SKM-1 (cell line): ENCODE measurements around the gene MYL12A.

Source experiments
- DNase-seq: peaks from one replicate; lab custom pipeline; 2025; ENCODE audit not compliant: unreplicated experiment; lab: John Stamatoyannopoulos, UW

The MYL12A gene

DNA sequence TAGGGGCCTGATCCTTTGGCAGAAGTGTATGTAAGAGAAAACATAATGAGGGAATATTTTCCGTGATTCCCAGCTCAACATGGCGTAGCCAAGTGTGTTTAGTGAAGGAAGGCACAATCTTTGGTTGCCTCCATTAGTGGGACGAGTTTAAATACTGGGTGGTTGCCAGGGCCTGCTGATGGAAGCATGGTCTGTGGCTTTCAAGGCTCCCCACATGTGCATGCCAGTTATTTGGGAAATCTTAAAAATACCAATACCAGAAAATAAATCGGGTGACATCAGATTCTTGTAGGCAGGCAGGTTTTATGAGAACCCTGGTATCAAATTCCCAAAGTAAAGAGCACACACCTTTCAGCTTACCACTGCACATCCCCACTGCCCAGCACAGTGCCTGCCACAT, 7.1 kb downstream of the MYL12A start:
- DNase-seq, result no peak

DNA sequence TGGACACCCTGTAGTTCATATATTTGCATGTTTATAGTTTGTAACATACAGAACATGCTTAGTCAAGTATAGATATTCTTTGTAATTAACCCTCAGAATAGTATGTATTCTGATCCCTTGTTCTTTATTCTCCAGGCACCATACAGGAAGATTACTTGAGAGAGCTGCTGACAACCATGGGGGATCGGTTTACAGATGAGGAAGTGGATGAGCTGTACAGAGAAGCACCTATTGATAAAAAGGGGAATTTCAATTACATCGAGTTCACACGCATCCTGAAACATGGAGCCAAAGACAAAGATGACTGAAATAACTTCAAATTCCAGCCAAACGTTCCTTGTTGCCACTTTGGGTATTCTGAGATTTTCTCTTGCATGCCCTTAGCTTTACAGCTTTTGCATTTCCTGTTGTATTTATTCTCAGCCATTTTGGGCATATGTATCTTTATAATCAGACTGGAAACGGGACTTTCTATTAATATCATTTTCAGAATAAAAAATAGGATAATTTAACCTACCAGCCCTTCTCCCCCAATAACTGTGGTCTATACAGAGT, 8.1 kb downstream of the MYL12A start:
- no peak for DNase-seq

DNA sequence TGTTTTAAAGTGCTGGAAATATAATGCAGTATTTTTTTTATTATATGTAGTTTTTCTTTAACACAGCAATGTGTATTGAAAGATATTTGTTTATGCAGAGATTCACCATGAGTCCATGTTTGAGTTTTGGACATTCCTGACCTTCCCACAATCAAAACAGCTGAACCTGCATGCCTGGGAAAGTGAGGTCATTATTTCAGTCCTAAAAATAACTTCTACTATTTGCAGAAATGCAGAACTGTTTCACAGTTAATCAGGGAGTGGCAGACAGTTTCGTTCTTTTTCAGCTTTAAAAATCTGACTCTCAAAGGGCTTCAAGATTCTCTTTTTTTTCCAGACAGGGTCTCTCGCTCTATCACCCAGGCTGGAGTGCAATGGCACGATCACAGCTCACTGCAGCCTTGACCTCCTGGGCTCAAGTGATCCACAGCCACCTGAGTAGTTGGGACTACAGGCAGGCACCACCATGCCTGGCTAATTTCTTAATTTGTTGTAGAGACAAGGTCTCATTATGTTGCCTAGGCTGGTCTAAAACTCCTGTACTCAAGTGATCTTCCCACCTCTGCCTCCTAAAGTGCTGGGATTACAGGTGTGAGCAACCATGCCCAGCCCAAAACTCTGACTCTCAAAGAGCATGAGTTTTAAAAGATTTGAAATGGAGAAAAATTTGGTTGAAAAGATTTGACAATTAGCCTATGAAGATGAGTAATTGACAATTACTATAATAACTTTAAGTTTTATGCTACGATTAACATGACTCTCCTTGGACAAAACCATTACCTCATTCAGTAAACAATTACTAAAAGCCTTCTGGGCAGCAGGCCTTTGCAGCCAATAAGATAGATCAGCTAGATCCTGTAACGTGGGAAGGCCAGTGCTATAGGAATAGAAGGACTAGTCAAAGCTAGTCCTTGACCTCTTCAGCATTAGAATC, 9.4 kb downstream of the MYL12A start:
- no peak for DNase-seq

DNA sequence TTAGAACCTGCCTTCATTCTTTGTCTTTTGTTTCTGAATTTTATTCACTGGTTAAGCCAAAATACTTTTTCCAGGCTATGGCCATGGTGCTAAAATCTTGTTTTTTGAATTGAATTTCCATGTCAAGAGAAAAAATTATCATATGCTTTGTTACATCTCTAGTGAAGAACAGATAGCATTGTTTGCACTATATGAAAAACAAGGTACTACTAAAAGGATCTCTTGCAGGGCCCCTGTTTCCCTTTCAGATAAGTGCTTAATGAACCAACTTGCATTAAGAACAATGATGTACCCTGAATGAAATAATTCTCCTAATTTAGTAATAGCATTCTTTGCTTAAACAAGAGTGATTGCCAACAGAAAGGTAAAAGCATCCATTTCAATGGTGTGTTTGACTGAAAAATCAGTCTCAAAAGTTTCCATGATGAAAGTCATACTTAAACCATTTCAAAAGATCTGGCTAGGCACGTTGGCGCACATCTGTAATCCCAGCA, 10.1 kb downstream of the MYL12A start:
- DNase-seq, result no peak

DNA sequence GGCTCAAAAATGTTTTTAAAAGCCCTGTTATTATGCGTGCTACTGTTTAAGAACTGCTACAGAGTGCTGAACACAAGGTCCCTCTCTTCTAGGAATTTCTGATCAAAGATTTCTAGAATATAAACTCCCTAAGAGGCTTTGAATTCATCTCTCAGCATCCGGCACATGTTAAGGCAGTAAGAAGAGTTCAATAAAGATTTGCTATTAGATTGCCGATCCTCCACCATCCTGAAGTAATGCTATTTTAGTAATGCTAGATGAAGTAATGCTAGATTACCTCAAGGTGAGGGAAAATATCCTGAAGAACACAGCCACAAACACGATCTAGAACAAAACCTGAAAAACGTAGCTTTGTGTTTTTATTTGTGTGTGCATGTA, 13.4 kb downstream of the MYL12A start:
- DNase-seq, result no peak

DNA sequence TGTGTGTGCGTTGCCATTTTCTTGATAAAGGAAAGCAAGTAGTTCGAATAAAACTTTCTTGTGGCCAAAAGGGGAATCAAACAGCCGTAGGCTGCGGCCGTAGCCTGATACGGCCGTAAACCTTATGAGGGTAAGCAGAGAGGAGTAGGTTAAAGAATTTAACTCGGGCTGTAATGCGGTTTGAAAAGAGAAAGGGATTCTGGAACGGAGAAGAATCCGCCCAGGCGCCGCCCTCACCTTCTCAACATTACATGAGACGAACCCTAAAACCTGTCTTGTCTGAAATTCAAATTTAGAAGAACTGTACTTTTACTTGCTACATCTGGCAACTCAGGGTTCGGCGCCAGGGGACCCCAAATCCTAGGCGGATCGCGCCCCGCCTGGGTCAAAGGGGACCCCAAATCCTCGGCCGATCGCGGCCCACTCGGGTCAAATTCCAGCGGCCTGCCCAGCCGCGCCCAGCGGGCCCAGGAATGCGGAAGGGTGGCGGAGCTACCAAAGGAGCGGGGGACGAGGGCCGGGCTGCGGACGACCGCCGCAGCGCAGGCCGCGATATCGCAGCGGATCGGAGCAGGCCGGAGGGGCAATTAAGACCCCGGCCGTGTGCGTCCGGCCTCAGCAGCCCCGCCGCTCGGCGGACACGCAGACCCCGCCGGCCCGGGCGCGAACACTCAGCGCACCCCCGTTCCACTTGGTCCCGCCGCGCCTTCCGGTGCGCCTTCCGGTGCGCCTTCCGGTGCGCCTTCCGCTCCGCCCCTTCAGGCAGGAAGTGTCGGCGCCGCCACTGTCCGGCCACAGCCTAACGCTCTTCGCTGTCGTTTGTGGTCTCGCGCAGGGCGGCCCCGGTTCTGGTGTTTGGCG, 14.0 kb downstream of the MYL12A start, which contains the start of gene MYL12B:
MYL12B (plus strand) TSS at position 761 of the 861 bp plus-strand sequence. CDS start 10,766 bp downstream, outside the sequence.
- DNase-seq, result peak; percentile 73

DNA sequence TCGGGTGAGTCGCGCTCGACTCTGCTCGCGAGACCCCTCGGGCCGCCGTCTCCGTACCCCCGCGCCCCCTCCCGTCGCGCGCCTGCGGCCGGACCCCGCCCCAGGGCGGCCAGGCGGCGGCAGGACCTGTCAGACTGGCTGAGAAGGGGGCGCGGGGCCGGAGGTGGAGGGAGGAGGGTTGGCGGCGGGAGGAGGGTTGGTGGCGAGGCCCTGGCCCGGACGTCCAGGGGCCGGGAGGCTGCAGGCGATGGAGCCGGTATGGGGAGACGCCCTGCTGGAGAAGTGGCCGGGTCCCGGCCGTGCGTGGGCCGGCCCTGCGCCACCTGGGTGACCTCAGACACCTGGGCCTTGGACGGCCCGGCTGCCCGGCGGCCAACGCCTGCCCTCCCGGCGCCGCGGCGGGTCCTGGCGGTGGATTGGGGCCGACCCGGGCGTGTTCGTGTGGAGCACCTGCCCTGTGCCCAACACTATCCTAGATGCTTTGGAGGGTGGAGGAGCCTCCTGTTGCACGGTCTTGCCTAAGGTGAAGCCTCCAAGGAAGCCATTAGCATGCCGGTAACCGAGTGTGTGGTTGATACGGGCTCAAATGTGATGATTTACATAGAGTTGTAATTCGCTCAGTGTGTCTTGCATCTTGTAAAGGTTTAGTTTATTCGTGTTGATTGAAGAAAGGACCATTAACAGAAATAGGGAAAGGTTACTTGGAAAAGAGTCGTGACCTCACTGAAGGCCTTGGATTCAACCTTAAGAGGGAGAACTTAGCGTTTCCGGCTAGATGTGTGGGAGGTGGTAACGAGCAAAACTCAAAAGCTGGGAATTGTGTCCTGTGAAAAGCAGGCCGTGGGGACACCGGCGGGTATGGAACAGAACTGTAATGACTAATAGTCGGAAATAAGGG, 14.9 kb downstream of the MYL12A start:
- DNase-seq, result no peak

DNA sequence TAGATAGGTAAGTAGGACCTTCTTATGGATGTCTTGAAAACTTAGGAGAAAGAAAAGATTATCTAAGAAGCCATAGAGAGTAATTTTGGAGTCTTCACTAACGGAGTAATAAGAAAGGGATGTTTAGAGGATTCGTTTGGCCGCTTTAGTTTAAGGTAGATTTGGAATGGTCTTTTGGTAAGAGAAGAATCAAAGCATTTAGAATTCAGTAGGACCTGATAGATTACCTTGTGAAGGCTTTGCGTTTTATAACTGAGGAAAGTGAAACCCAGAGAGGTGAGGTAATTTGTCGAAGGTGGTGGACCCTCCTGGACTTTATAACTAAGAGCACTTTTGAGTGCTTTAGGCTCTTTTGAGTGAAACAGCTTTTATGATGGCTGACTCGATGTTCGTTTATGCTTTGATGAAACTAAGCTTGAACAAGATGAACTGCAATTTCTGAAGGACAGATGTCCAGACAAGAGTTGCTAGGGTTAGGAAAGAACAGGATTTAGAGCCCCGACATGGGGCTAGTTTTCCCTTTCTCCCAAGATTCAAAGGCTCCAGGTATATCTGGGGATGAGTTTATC, 15.6 kb downstream of the MYL12A start:
- no peak for DNase-seq

DNA sequence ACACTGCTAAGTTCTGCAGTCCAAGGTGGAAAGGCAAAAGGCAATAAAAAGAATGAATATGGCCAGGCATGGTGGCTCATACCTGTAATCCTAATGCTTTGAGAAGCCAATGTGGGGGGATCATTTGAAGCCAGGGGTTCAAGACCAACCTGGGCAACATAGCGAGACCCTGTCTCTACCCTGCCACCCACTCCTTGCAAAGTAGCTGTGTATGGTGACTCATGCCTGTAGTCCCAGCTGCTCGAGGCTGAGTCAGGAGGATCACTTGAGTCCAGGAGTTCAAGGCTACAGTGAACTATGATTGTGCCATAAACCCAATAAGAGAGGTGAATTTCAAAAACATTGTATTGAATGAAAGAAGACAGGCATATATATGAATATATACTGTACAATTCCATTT, 16.8 kb downstream of the MYL12A start:
- DNase-seq, result no peak

DNA sequence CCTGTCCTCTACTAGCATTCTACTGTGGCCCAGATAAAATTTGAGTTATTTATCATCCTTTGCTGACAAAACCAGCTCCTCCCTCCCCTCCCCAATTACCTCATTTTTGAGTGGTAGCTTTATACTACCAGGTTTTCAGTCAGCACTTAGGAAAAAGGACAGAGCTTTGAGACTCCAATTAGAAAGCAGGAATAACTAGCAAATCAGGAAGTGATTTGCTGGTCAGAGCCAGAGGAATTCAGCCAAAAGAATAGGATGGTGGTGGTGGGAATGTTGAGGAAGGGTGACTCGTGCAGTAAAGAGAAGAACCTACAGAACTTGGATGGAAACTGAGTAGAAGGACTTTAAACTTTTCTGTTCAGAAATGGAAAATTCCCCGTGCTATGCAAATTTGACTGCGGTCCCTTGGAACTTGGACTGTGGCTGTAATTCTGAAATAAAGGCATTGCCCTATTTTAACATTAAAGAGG, 18.0 kb downstream of the MYL12A start:
- no peak for DNase-seq

DNA sequence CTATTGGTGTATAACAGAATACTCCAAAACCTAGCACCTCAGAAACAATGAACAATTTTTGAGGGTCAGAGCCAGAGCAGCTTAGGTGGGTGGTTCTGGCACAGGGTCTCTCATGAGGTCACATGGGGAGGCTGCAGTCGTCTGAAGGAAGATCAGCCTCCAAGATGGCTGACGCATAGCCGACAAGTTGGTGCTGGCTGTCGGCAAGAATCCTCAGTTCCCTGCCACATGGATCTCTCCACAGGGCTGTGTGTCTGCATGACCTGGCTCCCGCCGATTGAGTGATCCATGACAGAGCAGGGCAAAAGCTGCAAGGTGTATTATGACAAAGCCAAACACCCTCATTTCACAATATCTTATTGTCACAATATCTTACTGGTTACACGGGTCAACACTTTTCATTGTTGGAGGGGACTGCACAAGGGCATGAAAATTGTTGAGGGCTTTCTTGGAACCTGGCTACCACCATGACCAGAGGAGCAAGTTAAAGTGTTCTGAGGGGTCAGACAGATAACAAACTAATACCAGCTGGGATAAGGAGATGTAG, 18.5 kb downstream of the MYL12A start:
- DNase-seq, result no peak

DNA sequence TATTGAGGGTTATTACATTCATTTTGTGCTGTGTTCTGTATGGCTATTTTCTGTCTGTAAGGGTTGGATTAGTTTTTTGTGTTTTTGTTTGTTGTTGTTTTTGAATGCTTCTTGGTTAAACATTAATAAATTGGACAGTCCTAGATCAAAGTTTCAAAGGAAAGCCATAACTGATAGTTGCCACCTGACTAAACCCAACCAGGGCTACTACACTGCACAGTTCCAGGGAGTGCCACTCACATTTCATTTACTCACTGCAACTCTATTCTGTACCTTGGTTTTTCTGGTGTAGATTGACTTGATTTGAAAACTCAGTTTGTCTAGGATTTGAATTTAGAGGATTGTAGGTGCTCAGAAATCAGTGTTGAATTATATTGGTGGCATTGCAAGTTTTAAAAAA, 20.7 kb downstream of the MYL12A start:
- DNase-seq, result no peak

DNA sequence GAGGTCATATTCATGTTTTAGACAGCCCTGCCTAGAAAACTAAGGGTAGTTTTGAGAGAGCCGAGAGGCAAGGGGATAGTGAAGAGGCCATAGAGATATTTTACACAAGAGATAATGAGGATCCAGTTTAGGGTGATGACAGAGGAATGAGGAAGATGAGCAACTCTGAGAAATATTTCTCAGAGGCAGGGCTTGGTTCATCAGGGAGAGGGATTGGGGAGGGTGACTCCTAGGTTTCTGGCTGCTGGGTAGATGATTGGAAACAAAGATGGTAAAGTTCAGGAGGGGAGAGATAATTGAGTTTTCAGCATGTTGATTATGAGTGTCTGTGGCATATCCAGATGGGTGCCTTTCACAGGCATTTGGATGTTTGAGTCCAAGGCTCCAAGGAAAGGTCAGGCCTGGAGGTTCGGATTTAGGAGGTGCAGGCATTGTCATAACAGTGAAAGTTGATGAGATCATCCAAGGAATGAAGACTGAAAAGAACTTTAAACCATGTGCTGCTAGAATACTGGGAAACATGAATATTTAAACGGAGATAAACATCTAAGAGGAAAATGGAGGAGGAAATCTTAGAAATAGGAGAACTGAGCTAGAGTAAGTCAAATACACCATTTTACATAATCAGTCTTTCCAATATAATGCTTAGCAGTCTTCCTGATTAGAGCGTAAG, 21.8 kb downstream of the MYL12A start:
- DNase-seq, result peak; percentile 11

DNA sequence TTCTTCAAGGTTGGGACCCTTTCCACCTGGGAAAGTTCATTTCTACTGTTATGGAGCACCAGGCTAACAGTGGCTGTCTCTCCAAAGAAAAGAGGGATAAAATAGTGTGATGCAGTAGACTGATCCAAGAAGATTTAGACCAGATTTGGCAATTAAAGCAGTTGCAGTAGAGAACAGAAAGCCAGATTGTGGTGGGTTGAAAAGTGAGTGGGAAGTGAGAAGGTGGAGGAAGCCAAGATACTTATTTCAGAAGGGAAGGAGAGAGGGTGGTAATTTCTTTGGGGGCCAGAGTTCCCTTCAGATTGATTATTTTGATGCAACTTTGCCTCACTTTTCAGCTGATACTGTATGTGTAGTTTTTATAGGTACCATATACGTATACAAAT, 22.3 kb downstream of the MYL12A start:
- DNase-seq, result no peak

DNA sequence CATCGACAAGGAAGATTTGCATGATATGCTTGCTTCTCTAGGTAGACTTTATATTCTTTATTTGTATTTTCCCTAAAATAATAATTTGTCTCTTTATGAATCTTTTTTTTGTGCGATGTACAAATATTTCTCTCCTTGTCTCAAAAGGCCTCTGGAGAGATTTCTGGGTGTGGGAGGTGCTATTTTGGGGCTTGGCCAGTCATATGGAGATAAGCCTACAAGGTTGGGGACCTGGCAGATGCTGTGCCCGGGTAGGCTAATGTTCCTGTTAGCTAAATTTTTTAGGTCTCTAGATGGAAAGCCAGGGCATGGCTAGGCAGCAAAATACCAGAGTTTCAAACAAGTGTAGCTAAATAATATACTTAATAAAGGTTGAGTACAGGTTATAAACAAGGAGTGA, 25.4 kb downstream of the MYL12A start:
- no peak for DNase-seq

DNA sequence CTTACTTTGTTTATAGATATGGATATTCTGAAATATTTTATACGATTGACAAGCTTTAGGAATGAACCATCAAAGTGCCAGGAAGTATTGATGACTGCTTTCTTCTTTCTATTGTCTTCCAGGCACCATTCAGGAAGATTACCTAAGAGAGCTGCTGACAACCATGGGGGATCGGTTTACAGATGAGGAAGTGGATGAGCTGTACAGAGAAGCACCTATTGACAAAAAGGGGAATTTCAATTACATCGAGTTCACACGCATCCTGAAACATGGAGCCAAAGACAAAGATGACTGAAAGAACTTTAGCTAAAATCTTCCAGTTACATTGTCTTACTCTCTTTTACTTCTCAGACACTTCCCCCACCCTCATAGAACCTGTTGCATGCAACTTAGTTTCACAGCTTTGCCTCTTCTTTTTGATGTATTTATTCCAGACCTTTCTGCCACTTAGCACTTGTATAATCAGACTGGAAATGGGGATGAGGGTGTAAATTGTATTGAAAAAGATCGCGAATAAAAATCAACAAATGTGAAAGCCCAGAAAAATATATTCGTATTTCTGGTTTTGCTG, 30.1 kb downstream of the MYL12A start:
- peak; percentile 12 for DNase-seq

DNA sequence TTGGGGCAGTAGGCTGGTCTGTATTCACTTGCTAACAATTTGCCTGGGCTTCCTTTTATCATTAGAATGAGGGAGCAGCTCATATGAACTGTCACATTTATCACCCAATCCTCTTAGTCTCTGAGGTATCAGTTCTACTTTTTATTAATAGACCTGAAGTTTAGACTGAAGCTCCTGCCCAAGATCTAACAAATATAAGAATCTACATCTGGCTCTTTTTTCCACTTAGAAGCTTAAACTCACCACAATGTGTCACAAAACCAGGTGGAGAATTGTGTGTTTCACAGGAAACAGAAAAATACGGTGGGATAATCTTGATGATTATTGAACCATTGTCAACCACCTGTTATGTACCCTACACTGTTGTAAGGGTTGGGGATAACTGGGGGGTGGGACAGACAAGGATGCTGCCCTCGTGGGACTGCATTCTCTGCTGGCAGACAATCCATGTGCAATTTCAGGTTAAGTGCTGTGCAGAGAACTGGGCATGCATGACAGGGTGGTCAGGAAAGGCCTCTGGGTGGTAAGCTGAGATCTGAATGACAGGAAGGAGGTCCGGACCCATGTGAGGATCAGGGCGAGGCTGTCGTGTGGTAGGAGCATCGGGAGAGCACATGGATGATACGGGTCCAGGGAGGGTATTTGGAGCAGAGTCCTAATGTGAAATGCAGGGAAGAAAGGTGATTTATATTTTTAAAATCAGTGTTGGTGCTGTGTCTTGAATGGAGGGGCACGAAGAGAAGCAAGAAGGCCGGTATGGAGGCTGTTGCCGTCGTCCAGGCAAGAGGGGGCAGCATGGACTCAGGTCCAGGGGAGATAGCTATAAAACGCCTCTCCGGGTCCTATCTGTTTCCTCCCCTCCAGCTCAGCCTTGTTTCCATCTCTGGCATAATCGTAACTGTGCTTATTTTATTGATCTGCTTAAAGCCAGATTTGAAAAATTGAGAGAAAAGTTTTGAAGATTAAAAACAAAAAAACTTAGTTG, 31.9 kb downstream of the MYL12A start:
- DNase-seq, result no peak
